ENCODE measurements around the gene ALG6.

DNA sequence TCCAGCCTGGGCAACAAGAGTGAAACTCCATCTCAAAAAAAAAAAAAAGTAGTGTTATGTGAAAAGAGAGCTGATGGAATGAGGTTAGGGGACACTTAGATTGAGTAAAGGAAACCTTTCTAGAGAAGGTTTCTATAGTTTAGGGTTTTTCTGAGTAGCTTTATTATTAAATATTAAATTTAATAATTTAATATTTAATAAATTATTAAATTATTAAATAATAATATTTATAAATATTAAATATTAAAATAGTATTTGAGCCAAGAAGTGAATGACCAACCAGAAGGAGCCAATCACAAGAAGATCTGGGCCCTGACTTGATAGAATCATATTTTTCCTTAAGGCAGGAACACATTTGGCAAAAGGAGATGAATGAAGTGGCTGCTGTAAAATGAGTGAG, 50.7 kb downstream of the ALG6 start:
- TF ChIP-seq TCF12 (IDR thresholded peaks at IDR 0.05; ENCODE audit: low read depth) (no peak), TAF1 (IDR thresholded peaks at IDR 0.05; ENCODE audit: low read depth) (no peak), EP300 (IDR thresholded peaks at IDR 0.05; ENCODE audit: borderline replicate concordance) (no peak), RAD21 (IDR thresholded peaks at IDR 0.05; ENCODE audit: low read depth) (no peak), CEBPB (IDR thresholded peaks at IDR 0.05) (no peak), ZBTB7A (IDR thresholded peaks at IDR 0.05; ENCODE audit: low read depth) (no peak), FOXM1 (IDR thresholded peaks at IDR 0.05; ENCODE audit: borderline replicate concordance, low read depth) (no peak)
- TF ChIP-seq, protein P1, sequence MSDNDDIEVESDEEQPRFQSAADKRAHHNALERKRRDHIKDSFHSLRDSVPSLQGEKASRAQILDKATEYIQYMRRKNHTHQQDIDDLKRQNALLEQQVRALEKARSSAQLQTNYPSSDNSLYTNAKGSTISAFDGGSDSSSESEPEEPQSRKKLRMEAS (IDR thresholded peaks at IDR 0.05), result no peak

Data from Ishikawa (cell line).